Central memory CD8-positive, alpha-beta T cell (primary cell): ENCODE measurements around the gene MIS18BP1.

Source experiments
- ATAC-seq: fragments of 150-1000 bp; cut with Tn5 transposase; replicated peaks from 2 replicates; pipeline ENCODE4 v1.10.0; 2022; ENCODE audit warnings: mild to moderate bottlenecking, moderate FRiP score, moderate number of reproducible peaks; ENCODE audit not compliant: poor library complexity, severe bottlenecking; ENCODE audit errors: extremely low read depth
- DNase-seq, 2 donors: peaks; one replicate each; pipeline ENCODE4 v3.0.0; 2021; ENCODE audit warnings: low spot score in 2 of 2
- H3K27ac Mint-ChIP-seq: one replicate; pipeline ENCODE4 v1.8.0; 2022; ENCODE audit warnings: low read depth, mild to moderate bottlenecking, moderate library complexity, mixed read lengths
- H3K27me3 Mint-ChIP-seq: one replicate; pipeline ENCODE4 v1.8.0; 2022; ENCODE audit warnings: mixed read lengths
- H3K36me3 Mint-ChIP-seq: one replicate; pipeline ENCODE4 v1.8.0; 2022; ENCODE audit warnings: mild to moderate bottlenecking, moderate library complexity, mixed read lengths; ENCODE audit not compliant: insufficient read depth
- H3K4me1 Mint-ChIP-seq: one replicate; pipeline ENCODE4 v1.8.0; 2022; ENCODE audit warnings: mixed read lengths
- H3K4me3 Mint-ChIP-seq: one replicate; pipeline ENCODE4 v1.8.0; 2022; ENCODE audit warnings: mild to moderate bottlenecking, moderate library complexity, mixed read lengths
- H3K9me3 Mint-ChIP-seq: one replicate; pipeline ENCODE4 v1.8.0; 2022; ENCODE audit warnings: mixed read lengths

MIS18BP1 gene

DNA sequence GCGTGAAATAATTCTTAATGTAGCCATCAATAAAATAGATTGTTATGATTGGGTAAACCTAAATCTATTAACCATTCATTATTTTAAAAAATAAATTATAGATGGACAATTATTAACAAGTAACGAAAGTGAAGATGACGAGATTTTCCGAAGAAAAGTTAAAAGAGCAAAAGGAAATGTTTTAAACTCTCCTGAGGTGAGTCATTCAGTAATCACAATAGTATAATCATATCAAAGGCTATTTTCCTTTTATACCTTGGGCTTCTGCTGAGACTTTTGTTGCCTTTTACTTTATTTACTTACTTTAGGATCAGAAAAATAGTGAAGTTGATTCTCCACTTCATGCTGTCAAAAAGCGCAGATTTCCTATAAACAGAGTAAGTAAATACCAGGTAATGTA lies 71.7 kb downstream of the MIS18BP1 start:
- H3K4me1 Mint-ChIP-seq: no peaks in the 10 kb centered on the region
- H3K4me3 Mint-ChIP-seq: no peak overlapping the region
- H3K9me3 Mint-ChIP-seq: no peaks in the 10 kb centered on the region
- H3K36me3 Mint-ChIP-seq: peaks cover 5% of the 10 kb centered on the region
- no peak overlapping the region for H3K27ac Mint-ChIP-seq
- H3K27me3 Mint-ChIP-seq: no peaks in the 10 kb centered on the region
- DNase-seq: no peak
- no peak for ATAC-seq

DNA sequence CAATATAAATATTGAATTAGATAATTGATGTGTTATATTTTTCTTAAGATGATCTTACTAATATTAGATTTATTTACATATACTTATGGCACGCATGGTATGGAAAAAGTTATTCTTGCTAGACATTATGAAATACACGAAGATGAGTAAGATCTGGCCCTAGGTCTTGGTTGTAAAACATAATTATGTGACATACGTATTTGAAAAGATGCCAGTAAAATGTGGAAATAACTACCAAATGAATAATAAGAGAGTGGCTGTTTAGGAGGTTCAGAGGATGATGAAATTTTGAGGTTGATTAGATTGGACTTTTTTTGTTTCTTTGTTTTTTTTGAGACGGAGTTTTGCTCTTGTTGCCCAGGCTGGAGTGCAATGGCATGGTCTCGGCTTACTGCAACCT lies 75.9 kb downstream of the MIS18BP1 start:
- DNase-seq (no peak), ATAC-seq (no peak)
- no peaks in the 10 kb centered on the region for H3K4me1 Mint-ChIP-seq
- no peak overlapping the region for H3K27ac Mint-ChIP-seq
- no peaks in the 10 kb centered on the region for H3K27me3 Mint-ChIP-seq
- H3K9me3 Mint-ChIP-seq: no peaks in the 10 kb centered on the region
- peaks cover under 1% of the 10 kb centered on the region for H3K36me3 Mint-ChIP-seq
- H3K4me3 Mint-ChIP-seq: no peak overlapping the region

DNA sequence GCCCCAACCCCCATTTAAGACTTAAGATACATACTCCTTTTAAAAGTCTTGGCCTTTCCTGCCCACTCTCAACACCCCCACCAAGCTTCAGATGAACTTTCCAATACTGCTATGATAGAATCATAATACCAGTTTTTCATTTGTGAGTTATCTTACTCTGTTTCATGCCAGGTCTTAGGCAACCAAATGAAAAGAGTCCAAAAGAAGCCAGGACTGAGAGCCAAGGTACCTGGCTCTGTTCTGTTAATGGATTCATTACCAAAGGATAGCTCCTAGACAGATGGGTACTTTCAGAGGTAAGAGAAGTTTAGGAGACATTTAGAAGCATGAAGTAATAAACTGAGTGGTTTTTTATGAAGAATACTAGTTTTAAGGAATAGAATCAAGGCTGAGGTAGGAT lies 83.1 kb downstream of the MIS18BP1 start:
- Mint-ChIP-seq H3K4me3 (no peak overlapping the region), H3K27me3 (no peaks in the 10 kb centered on the region), H3K27ac (no peak overlapping the region), H3K9me3 (no peaks in the 10 kb centered on the region), H3K36me3 (peaks cover 4% of the 10 kb centered on the region), H3K4me1 (no peaks in the 10 kb centered on the region)
- no peak for ATAC-seq
- DNase-seq: no peak

DNA sequence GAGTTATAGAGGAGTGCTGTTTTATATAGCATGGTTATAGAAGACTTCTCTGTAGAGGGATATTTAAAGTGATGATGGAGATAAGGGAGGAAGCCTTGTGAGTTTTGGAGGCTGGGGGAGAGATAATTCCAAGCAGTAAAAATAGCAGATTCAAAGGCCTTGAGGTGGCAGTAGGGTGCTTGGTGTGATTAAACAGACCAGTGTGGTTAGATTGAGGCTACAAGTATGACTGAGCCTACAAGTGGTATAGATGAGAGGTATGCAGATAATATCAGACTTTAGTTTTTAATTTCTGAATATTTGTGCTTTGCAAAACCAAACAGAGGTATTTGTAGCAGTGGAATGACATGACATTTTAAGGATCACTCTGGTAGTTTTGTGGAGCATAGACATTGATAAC lies 96.9 kb downstream of the MIS18BP1 start:
- Mint-ChIP-seq H3K4me1 (no peaks in the 10 kb centered on the region), H3K27me3 (no peaks in the 10 kb centered on the region), H3K36me3 (peaks cover 6% of the 10 kb centered on the region), H3K9me3 (no peaks in the 10 kb centered on the region), H3K4me3 (no peak overlapping the region), H3K27ac (no peak overlapping the region)
- DNase-seq (no peak), ATAC-seq (no peak)
